GM21528 (cell line): ENCODE results near the gene DDX17.
"Not testable (repeated sequence)": the region's sequence is repeated elsewhere in the genome, so short reads cannot be mapped to it uniquely, and the experiment has no call there.

Experiments used
- ATAC-seq: cut with Tn5 transposase; IDR thresholded peaks from one replicate; pipeline ENCODE4 v1.9.1; 2021; ENCODE audit warnings: mild to moderate bottlenecking, moderate library complexity; ENCODE audit not compliant: unreplicated experiment, low FRiP score

Gene DDX17

DNA sequence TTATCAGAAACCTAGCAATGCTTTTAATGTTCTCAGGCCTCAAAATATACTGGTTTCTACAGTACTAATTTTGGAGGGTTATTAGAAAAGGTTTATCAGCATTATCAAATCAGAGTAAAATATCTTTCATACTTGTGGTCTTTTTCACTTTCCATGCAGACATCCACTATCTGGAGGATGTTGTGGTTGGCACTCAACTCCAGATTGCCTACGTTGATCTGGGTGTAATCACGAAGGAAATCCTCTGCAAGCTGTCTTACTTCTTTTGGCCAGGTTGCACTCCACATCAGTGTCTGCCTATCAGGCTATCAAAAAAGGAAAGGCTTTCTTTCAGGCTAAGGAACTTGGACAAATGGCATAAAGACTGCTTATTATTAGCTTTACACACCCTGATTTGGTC lies 11.6 kb downstream of the DDX17 start:
- no peak for ATAC-seq

DNA sequence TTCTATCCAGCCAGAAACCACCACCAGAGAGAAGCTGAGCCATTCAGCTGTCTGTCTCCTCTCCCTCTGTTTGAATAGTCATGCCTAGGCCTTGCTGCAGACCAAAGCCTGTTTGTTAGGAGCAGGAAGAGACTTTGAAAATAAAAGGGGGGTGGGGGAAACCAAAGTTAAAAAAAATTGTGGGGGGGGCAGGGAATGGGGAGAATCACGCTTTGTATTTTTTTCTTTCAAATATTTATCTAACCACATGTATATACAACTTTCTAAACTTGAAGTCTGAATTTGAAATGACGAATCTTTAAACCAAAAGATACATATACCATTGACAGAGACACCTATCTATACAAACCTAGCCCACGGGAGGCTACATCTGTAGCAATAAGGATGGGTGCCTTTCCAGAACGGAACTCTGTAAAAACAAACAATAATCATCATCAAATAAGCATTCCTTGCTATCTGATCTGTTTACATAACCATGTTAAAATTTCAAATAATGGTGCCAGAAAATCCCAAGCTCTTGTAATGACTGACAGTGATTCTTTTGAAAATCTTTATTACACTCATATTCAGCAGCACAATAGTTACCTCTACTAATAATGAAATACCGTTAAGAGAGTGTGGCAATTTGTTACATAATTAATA lies 14.3 kb downstream of the DDX17 start:
- no peak for ATAC-seq

DNA sequence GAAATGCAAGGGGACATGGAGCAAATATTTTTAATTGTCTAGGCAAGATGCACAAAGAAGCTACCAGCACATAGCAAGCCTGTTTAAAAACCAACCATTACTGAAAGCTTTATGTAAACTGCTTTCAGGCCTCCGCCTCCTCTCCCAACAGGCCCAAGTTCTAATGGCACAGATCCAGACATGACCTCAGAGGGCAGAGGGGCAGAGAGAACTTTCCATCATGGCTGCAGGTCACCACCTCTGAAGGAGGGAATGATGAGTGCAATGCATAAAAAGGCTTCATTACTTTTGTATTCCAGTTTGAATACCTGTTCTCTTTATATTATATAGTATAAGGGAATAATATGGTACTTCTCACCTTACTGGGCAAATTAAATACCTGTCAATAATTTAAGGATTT lies 15.2 kb downstream of the DDX17 start:
- ATAC-seq: no peak

DNA sequence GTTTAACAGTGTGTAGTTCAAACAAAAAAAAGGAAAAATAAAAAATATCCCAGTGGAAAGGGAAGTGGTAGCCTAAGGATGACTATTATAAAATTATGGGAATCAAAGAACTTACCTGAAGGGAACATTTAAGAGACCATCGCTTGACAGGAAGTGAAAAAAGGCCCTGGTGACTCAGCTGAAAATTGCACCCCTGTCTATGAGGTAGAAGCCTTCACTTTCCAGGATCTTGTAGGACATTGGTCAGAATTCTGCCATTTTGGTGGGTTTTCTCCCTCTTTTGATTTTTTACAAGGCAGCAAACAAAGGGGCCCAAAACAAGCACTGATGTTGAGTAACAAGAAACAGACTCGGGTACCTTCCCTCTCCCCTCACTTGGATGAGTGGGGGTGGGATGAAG lies 15.6 kb downstream of the DDX17 start:
- no peak for ATAC-seq

- ATAC-seq: no peak
These were observed 16.5 kb downstream of the DDX17 start for GRCh38 chr22:38489561-38490145.

- no peak for ATAC-seq
These were observed 17.0 kb downstream of the DDX17 start for GRCh38 chr22:38489142-38489541.

DNA sequence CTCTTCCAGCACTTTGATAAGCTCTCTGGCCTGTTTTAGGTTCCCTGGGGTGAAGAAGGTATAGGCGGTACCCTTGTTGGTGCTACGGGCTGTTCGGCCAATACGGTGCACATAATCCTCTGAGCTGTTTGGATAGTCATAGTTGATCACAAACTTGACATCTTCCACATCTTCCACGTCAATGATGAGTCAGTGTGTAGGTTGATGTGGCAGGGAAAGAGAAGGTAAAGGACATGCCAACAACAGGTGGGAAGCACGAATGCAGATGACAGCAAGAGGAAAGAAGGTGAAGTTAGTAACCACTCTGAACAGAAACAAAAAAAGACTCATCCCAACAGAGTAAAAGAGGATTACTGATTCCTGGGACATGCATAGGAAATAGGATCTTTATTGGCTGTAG lies 18.2 kb downstream of the DDX17 start:
- ATAC-seq: no peak

DNA sequence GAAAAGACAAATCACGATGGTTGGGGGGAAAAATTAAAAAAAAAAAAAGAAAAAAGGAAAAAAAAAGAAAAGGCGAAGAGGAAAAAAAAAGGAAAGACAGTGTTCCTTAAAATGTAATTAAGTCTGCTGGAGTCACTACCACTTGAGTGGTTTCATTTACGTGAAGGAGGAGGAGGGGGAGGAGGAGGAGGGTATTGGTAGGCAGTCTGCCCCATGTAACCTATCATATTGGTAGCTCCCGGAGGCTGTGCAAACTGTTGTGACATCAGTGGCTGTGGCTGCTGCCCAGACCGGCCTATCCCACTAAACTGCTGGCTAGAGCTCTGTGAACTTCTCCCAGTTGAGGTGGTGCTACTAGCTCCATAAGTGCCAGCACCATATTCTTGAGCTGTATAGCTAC lies 20.3 kb downstream of the DDX17 start:
- no peak for ATAC-seq

- no peak for ATAC-seq
These were observed 21.9 kb downstream of the DDX17 start for GRCh38 chr22:38484244-38484643.

DNA sequence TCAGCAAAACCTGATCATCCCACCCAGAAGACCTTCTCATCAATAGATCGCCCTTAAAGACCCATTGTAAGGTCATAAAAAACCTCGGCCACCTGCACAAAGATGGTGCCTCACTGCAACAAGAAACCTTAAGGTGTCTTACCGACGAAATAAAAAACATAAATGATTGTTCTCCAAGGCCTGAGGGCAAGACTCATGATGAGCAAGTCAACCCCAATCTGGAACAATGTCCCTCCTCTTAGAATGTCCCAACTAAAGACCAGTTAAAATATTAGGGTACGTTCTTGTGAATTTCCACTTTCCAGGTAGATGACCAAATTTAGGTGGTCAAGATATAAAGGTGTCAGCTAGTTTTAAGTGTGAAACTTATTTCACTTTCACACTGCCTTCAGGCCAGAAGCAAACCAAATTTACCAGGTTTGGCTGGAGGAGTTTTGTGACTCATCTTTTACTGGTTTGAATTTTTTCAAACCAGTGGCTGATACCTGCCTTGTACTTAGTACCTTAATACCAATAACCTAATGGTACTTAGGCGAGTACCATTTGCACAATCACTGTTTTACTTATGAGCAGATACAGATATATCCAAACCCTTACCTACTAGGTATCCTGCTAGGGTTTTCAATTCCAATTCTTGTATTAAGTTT lies 23.3 kb downstream of the DDX17 start:
- no peak for ATAC-seq

DNA sequence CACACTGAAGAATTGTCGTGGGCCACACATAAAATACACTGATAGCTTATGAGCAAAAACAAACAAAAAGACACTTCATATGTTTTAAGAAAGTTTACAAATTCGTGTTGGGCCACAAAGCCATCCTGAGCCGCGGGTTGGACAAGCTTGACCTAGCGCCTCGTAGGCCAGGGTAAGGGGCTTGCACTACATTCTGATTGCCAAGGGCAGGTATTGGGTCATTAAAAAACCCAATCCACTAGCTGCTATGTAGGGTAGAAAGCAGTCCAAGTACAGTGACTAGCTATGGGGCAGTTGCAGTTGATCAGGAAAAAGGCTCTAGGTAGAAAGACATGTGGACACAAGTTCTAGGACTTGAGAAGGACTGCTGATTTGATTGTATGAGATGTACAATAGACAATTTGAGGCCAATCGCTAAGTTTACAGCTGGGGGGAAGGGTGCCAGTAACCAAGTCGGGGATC lies 24.2 kb downstream of the DDX17 start:
- no peak for ATAC-seq

- no peak for ATAC-seq
These were observed 24.8 kb downstream of the DDX17 start for GRCh38 chr22:38481162-38481870.

- ATAC-seq: no peak
These were observed 26.8 kb downstream of the DDX17 start for GRCh38 chr22:38479096-38479837.

DNA sequence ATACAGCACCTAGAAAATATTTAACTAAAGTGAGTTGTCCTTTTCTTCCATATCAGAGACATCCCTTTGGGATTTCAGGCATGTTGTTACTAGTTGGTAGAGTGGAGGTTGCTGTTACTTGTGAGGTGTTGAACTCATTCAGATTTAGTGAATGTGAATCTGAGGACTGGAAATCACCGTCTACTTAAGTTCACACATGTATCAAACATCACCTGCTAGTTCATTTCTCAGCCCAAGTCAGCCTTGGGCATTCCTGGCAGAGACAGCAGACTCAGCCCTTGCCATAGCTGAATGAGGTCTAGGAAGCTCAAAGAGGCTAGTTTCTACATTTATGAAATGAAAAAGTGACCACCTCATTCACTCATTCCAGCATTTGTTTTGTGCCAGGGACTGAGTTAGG lies 28.5 kb downstream of the DDX17 start:
- no peak for ATAC-seq

- no peak for ATAC-seq
These were observed 32.0 kb downstream of the DDX17 start for GRCh38 chr22:38474003-38474607.

DNA sequence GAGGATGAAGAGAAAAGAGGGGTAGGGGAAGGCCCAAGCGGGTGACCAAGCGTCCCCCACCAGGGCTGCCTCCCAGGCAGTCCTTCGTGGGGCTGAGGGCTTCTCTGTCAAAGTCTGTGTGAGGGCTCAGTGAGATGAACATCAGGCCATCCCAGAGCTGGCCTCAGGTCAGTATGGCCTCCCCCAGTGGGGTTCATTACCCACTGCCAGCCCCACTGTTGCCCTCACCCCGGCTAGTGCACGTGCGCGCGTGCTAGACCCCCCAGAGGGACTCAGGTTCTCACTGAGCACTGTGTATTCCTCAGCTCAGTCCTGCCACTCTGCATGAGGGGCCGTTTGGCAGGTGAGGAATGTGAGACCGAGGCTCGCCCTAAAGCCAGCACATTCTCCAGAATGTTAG lies 34.9 kb downstream of the DDX17 start:
- no peak for ATAC-seq

DNA sequence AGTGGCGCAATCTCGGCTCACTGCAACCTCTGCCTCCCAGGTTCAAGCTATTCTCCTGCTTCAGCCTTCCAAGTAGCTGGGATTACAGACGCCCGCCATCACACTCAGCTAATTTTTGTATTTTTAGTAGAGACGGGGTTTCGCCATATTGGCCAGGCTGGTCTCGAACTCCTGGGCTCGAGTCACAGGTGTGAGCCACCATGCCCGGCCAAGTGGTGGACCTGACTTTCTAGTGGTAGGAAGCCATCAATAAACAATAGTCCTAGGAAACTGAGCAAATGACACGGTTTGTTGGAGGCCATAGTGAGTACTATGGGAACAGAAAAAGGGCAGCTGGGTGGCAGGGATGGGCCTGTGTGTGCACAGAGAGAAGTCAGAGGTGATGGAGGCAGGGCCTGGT lies 35.9 kb downstream of the DDX17 start:
- not testable (repeated sequence) for ATAC-seq

DNA sequence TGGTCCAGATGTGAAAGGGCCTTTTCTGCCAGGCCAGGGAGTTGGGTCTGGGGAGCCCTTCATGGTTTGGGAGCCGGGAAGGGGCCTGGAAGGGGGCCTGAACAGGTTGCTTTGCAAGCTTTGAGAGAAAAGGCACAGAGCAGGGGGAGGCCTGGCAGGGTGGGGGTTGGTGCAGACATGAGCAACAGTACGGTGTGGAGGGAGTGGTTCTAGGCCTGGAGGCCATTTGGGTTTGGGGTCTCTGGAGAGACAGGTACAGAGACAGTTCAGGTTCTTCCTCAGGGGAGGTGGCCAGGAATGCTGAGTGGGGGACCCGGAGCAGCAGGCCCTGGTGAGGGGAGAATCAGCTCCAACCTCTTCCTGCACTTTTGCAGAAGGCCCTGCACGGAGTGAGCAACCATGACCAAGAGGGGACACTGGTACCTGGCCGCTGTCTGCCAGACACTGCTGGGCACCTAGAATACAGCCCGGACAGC lies 36.8 kb downstream of the DDX17 start:
- ATAC-seq: no peak

DNA sequence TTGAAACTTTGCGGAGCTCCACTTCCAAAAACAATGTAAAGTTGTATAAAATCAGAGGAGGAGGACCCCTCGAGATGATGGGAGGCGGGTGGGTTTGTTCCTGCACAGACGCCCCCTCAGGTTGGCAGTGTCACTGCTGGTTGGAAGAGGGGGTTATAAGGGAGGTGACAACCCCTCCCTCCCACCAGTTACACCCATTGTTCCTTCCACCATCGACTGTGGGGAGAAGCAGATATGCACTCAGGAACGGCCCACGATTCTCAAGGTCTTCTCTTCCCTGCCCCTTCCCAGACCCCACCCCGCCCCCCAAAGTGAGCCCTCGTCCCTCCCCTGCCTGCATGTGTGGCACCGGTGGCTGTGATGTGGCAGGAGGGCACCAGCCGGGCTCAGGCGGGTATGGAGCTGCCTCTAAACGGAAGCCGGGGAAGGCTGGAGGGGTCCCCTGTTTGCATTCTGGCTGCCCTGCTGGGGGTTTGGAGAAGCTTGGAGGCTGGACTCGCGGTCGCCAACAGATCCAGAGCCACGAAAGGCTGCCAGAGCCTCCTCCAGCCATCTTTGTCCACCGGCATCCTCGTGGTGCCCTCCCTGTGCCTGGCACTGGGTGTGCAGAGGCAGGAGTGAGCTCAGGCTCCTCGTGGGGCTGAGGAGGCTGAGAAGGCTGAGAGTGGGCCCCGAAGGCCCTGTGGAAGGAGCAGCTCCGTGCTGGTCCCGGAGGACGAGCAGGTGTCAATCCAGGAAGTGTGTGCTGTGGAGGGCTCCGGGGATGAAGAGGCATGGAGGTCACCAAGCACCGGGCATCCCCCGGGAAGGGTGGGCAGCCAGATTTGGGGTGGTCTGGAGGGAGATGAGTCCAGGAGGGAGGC lies 37.4 kb downstream of the DDX17 start:
- no peak for ATAC-seq
